Kidney (tissue), 14 donors: ENCODE results near the gene ARL13B. TPM values are rescaled to one million over a fixed set of nuclear protein-coding genes. Genes with fewer than 3 reads are reported as not detected.
A peak's percentile ranks its signal among the peaks of the same experiment; 100 is the strongest.

ENCODE experiments used
- DNase-seq, 5 donors: peaks; one replicate each; pipeline ENCODE4 v3.0.0-alpha.2; 2013 to 2020
- FAIRE-seq: peaks from 2 replicates; lab custom pipeline; 2012; peaks lifted over from hg19 to GRCh38; lab: Jason Lieb, UNC
- H3K27ac ChIP-seq, 2 donors: one replicate each; pipeline ENCODE4 v1.7.0; 2013; ENCODE audit warnings: low read depth in 2 of 2, low read length in 2 of 2, inconsistent platforms in 1 of 2
- H3K27me3 ChIP-seq: one replicate; pipeline ENCODE4 v1.7.1; 2013; ENCODE audit warnings: low read length, inconsistent platforms; ENCODE audit not compliant: control insufficient read depth, insufficient read depth
- H3K36me3 ChIP-seq, 3 donors: one replicate each; pipeline versions ENCODE4 v1.7.0 to v1.7.1; 2013; ENCODE audit warnings: low read length in 3 of 3, control low read depth in 1 of 3, inconsistent platforms in 1 of 3; ENCODE audit not compliant: insufficient read depth in 3 of 3, control insufficient read depth in 2 of 3
- H3K4me1 ChIP-seq, 3 donors: one replicate each; pipeline versions ENCODE4 v1.7.0 to v1.7.1; 2013; ENCODE audit warnings: low read length in 3 of 3, inconsistent platforms in 1 of 3, low read depth in 1 of 3; ENCODE audit not compliant: control insufficient read depth in 2 of 3, insufficient read depth in 2 of 3
- H3K4me3 ChIP-seq, 3 donors: one replicate each; pipeline versions ENCODE4 v1.7.0 to v1.8.1; 2013; ENCODE audit warnings: low read length in 3 of 3, control low read depth in 1 of 3, inconsistent platforms in 1 of 3
- H3K9ac ChIP-seq, 3 donors: one replicate each; pipeline versions ENCODE4 v1.7.0 to v1.7.1; 2013; ENCODE audit warnings: low read length in 3 of 3, control low read depth in 1 of 3, inconsistent platforms in 1 of 3
- H3K9me3 ChIP-seq, 3 donors: one replicate each; pipeline versions ENCODE4 v1.7.0 to v1.7.1; 2013; ENCODE audit warnings: low read length in 3 of 3, control low read depth in 1 of 3, inconsistent platforms in 1 of 3; ENCODE audit not compliant: control insufficient read depth in 2 of 3, insufficient read depth in 1 of 3
- intact Hi-C: fragments of 100-400 bp; cut with DNase I; formaldehyde crosslinking; loops from one replicate; pipeline ENCODE4 v1.11.1; 2022
- polyA plus RNA-seq: library from polyadenylated mRNA; stranded (reverse); fragments of 350-450 nt; fragmentation: Illumina TruSeq; extraction: RNeasy Lipid Tissue Mini Kit (QIAGEN cat#74804); gene quantifications from one replicate; pipeline ENCODE4 v1.2.3, GENCODE V29; 2014; ENCODE audit warnings: low read depth, low replicate concordance; ENCODE audit not compliant: insufficient read depth
- total RNA-seq: library from RNA; stranded (reverse); fragmentation: NEBNext Ultra II Directional; extraction: Animal tissue kit (Norgen Biotek cat#: 25700); gene quantifications from one replicate; pipeline ENCODE4 v1.2.1, GENCODE V29; 2021
- TF ChIP-seq, protein P1 (sequence below): IDR thresholded peaks from 3 replicates; pipeline ENCODE4 v1.5.1; 2012; ENCODE audit warnings: mild to moderate bottlenecking, moderate library complexity, borderline replicate concordance; ENCODE audit not compliant: insufficient read depth; ENCODE audit errors: extremely low read depth
- donor health status: control.
- donor health status: control.
- donor health status: control.
- donor health status: control.
- donor health status: control.
- donor health status: DM: yes; HTN: yes; CAD: no.
- donor health status: Normal renal cell carcinoma (clear cell type).

ARL13B gene
- total and polyA plus RNA-seq, 2 donors from 2014 or later: 4.1 to 12.5 TPM

DNA sequence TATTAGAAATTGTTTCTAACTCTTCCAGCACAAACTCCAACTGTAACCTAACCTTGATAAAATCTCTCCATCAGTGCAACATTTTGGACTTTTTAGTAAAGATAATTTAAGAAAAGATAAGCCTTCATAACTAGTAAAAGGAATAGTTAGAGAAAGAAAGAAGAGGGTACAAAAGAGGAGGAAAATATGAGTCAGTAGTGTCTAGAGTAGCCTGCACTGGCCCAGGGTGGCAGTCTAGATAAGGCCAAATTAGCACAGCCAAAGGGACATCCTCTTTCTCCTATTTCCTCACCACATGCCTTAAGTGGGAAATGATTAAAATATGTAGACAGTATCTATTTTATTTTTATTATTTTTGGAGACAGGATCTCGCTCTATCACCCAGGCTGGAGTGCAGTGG lies 10.0 kb upstream of the ARL13B start:
- Histone ChIP-seq H3K36me3 (peaks cover 0 to 4% (median 0%) of the 10 kb centered on the region in 3 donors), H3K4me3 (no peak overlapping the region), H3K4me1 (peaks cover 0 to 10% (median 0%) of the 10 kb centered on the region in 3 donors), H3K27me3 (no peaks in the 10 kb centered on the region), H3K27ac (no peak overlapping the region), H3K9me3 (no peaks in the 10 kb centered on the region), H3K9ac (no peak overlapping the region)
- FAIRE-seq: no peak
- no peak for DNase-seq
- intact Hi-C loops: no loop called here
- TF ChIP-seq, protein P1, sequence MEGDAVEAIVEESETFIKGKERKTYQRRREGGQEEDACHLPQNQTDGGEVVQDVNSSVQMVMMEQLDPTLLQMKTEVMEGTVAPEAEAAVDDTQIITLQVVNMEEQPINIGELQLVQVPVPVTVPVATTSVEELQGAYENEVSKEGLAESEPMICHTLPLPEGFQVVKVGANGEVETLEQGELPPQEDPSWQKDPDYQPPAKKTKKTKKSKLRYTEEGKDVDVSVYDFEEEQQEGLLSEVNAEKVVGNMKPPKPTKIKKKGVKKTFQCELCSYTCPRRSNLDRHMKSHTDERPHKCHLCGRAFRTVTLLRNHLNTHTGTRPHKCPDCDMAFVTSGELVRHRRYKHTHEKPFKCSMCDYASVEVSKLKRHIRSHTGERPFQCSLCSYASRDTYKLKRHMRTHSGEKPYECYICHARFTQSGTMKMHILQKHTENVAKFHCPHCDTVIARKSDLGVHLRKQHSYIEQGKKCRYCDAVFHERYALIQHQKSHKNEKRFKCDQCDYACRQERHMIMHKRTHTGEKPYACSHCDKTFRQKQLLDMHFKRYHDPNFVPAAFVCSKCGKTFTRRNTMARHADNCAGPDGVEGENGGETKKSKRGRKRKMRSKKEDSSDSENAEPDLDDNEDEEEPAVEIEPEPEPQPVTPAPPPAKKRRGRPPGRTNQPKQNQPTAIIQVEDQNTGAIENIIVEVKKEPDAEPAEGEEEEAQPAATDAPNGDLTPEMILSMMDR: no peak

DNA sequence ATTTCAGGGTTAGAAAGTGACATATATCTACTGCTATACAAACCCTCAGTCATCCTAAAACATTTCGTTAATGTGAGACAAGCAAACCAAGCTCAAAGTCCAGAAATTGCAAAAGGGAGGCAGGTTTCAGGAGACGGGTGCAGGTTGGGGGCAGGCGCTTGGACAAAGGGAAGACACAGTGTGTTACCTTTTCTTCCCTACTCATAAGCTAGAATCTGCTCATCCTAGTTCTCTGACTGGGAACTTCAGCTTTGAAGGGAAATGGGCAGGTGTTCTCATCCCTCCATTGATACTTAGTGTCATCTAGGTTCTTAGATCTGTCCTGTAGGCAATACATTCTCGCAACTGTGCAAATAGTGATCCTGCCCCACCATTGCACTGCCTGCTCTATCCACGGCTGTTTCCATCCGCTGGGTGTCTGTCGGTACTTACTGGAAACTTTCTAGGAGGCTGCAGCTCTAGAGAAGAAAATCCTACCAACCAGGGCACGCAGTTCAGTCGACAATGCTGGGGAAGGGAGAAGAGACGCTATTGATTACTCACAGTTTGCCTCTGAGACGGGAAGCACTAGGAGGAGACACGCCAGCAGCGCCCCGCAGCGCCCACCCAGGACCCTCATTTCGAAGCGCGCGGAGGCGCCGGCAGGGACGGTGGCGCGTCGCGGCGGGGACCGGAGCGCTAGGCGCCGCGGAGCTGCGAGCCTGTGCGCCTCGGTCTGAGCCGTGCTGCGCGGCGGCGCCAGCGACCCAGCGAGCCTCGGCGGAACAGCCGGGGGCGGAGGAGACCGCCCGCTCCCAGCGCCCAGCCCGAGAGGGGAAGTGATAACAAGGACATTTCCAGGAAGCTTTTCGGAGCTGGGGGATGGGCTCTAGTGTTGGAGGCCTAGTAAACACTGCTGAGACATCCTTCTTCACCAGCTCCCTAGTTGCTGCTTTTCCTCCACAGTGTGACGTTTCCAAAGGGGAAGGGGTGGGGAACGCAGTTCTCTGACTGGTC lies 6.5 kb upstream of the ARL13B start, which contains the start of gene PROS1:
Gene PROS1, minus strand, starts transcription at position 766 of the 996 bp plus-strand sequence. Its CDS starts 147 bp downstream, at position 619.
- TF ChIP-seq, protein P1: no peak
- Histone ChIP-seq H3K27me3 (no peaks in the 10 kb centered on the region), H3K27ac (peak within 1 kb of the TSS; percentile 87 to 97), H3K9me3 (no peaks in the 10 kb centered on the region), H3K4me3 (peak within 1 kb of the TSS; percentile 59 to 80 (median 72)), H3K36me3 (no peaks in the 10 kb centered on the region), H3K9ac (peak within 1 kb of the TSS; percentile 50 to 80 (median 77)), H3K4me1 (peaks cover 0 to 10% (median 0%) of the 10 kb centered on the region in 3 donors)
- FAIRE-seq: no peak
- DNase-seq: peak; percentile 84 to 95 (median 90)
- intact Hi-C loops: no loop called here

DNA sequence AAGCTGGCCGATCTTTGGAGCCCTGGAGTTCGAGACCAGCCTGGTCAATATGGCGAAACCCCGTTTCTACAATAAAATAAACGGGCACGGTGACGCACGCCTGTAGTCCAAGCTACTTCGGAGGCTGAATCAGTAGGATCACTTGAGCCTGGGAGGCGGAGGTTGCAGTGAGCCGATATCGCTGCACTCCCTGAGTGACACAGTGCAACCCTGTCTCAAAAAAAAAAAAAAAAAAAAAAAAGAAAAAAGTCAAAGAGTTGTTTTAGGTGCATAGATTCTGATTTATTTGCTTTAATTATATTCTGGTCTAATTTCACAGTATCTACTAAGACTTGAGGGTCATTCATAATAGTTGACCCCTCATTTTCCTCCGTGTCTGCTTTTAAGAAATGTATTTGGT lies 1.7 kb downstream of the ARL13B start:
- FAIRE-seq: no peak
- intact Hi-C loops: no loop called here
- TF ChIP-seq, protein P1: no peak

More for the DNA sequence above, 1.7 kb downstream of the ARL13B start:
- no peak overlapping the region for H3K27ac ChIP-seq
- H3K9ac ChIP-seq: no peak overlapping the region
- no peaks in the 10 kb centered on the region for H3K27me3 ChIP-seq
- DNase-seq: no peak
- peaks cover 0 to 3% (median 0%) of the 10 kb centered on the region in 3 donors for H3K4me1 ChIP-seq
- H3K36me3 ChIP-seq: no peaks in the 10 kb centered on the region
- H3K4me3 ChIP-seq: no peak overlapping the region
- no peaks in the 10 kb centered on the region for H3K9me3 ChIP-seq
